Pancreas (tissue), 10 donors: Measurements from ENCODE around the gene FOSB. TPM values are rescaled to one million over a fixed set of nuclear protein-coding genes. Genes with fewer than 3 reads are reported as not detected.

Source experiments
- ATAC-seq, 4 donors: fragments of 200-7000 bp; cut with Tn5 transposase; one replicate each; pipeline versions ENCODE4 v1.8.0 to v1.9.1; 2020; ENCODE audit warnings: mild to moderate bottlenecking in 4 of 4, moderate library complexity in 4 of 4
- DNase-seq, 6 donors: peaks; one replicate each; pipeline ENCODE4 v3.0.0-alpha.2; 2020
- FAIRE-seq: peaks from 2 replicates; lab custom pipeline; 2012; peaks lifted over from hg19 to GRCh38; lab: Jason Lieb, UNC
- H3K27ac ChIP-seq, 4 donors: fragments of 200-600 bp; sonication (generic); 1 replicate in 3 of 4; 2 replicates in 1 of 4; pipeline versions ENCODE4 v1.5.0 to v1.8.0; 2020
- H3K27me3 ChIP-seq, 4 donors: fragments of 200-600 bp; one replicate each; pipeline ENCODE4 v1.8.0; 2021
- H3K36me3 ChIP-seq, 3 donors: fragments of 200-600 bp; sonication (generic) in 1 of 3; one replicate each; pipeline versions ENCODE4 v1.5.0 to v1.8.0; 2020 to 2021
- H3K4me1 ChIP-seq, 3 donors: fragments of 200-600 bp; one replicate each; pipeline ENCODE4 v1.8.0; 2021
- H3K4me3 ChIP-seq, 4 donors: fragments of 200-600 bp; sonication (generic) in 2 of 4; one replicate each; pipeline versions ENCODE4 v1.5.0 to v1.8.0; 2020 to 2021
- H3K9me3 ChIP-seq, 4 donors: fragments of 200-600 bp; one replicate each; pipeline ENCODE4 v1.8.0; 2021
- CTCF ChIP-seq, 4 donors: fragments of 200-600 bp; sonication (generic) in 3 of 4; IDR thresholded peaks; one replicate each; pipeline versions ENCODE4 v1.5.0 to v1.8.0; 2021; ENCODE audit warnings: antibody characterized with exemption in 4 of 4
- WGBS, 2 donors: extraction: QIAGEN DNeasy Blood & Tissue Kit; methylation state at CpG; one replicate each; pipeline ENCODE4 v1.1.7; 2013; 5-methylcytosine and 5-hydroxymethylcytosine counted together
- intact Hi-C, 3 donors: fragments of 100-400 bp; cut with DNase I; formaldehyde crosslinking; loops; one replicate each; pipeline versions ENCODE4 v1.11.1 to v1.14.2; 2022
- polyA plus RNA-seq, 2 donors: library from polyadenylated mRNA; stranded (reverse); fragments of 200-250 nt; gene quantifications; one replicate each; pipeline ENCODE4 v1.2.3, GENCODE V29; 2013
- total RNA-seq, 6 donors: library from RNA; stranded (reverse); fragmentation: NEBNext Ultra II Directional in 4 of 6; extraction: Animal tissue kit (Norgen Biotek cat#: 25700) in 4 of 6; gene quantifications; one replicate each; pipeline versions ENCODE4 v1.2.1 to v1.2.4, GENCODE V29; 2021 to 2023
- donor health status: healthy with polysubstance abuse.
- donor health status: DM: no; HTN: no; CAD: no; lungs with moderate emphysema.
- donor health status: DM: no; HTN: no; CAD: no.
- donor health status: control.
- donor health status: control.
- donor health status: Bipolar disorder and iron deficiency.
- donor health status: DM: yes; HTN: yes; CAD: no.
- donor health status: DM: no; HTN: no; CAD: no.
- donor health status: DM: no; HTN: no; CAD: no.
- donor health status: DM: yes; HTN: yes; CAD: no.

The FOSB gene
- total and polyA plus RNA-seq, 8 donors, result 0.79 to 21.6 (median 6.2) TPM

GRCh38 chr19:45456500-45456815, 11.3 kb upstream of the FOSB start:
- ATAC-seq (no peak), FAIRE-seq (no peak), DNase-seq (no peak)
- intact Hi-C loops, result no loop called here
- Histone ChIP-seq H3K27me3 (no peaks in the 10 kb centered on the region), H3K36me3 (no peaks in the 10 kb centered on the region), H3K9me3 (no peaks in the 10 kb centered on the region), H3K4me1 (peaks cover 9 to 15% (median 11%) of the 10 kb centered on the region in 3 donors), H3K27ac (peak overlapping the region; percentile 91 to 97 (median 95)), H3K4me3 (no peak overlapping the region)
- no peak for TF ChIP-seq CTCF (IDR thresholded peaks at IDR 0.05)
- WGBS, 2 donors, result 80 to 82% methylated on average over 2 of the region's 2 CpGs

GRCh38 chr19:45457776-45458175, 10.0 kb upstream of the FOSB start:
- H3K27me3 ChIP-seq, result no peaks in the 10 kb centered on the region
- H3K9me3 ChIP-seq, result no peaks in the 10 kb centered on the region
- DNase-seq (no peak), FAIRE-seq (no peak), ATAC-seq (no peak)
- intact Hi-C loops, result no loop called here
- no peak overlapping the region for H3K27ac ChIP-seq
- peaks cover 9 to 15% (median 11%) of the 10 kb centered on the region in 3 donors for H3K4me1 ChIP-seq
- no peak overlapping the region for H3K4me3 ChIP-seq
- no peak for TF ChIP-seq CTCF (IDR thresholded peaks at IDR 0.05)
- no peaks in the 10 kb centered on the region for H3K36me3 ChIP-seq

- 51 to 58% methylated on average over 8 of the region's 8 CpGs for WGBS, 2 donors
- peak in 1 of 6 donors; percentile 8 for DNase-seq
- Histone ChIP-seq H3K27me3 (no peaks in the 10 kb centered on the region), H3K9me3 (no peaks in the 10 kb centered on the region), H3K4me3 (no peak overlapping the region), H3K36me3 (no peaks in the 10 kb centered on the region), H3K27ac (no peak overlapping the region), H3K4me1 (peaks cover 5 to 7% (median 5%) of the 10 kb centered on the region in 3 donors)
- FAIRE-seq, result no peak
- no peak for TF ChIP-seq CTCF (IDR thresholded peaks at IDR 0.05)
- no peak for ATAC-seq
- intact Hi-C loops, result no loop called here
Observed at GRCh38 chr19:45460807-45461347, 6.9 kb upstream of the FOSB start.

GRCh38 chr19:45462174-45462573, 5.6 kb upstream of the FOSB start:
- TF ChIP-seq CTCF (IDR thresholded peaks at IDR 0.05), result no peak
- Histone ChIP-seq H3K9me3 (no peaks in the 10 kb centered on the region), H3K27ac (no peak overlapping the region), H3K4me1 (no peaks in the 10 kb centered on the region), H3K36me3 (no peaks in the 10 kb centered on the region), H3K27me3 (no peaks in the 10 kb centered on the region), H3K4me3 (no peak overlapping the region)
- DNase-seq, result no peak
- WGBS, 2 donors, result 64 to 74% methylated on average over 4 of the region's 4 CpGs
- ATAC-seq, result no peak
- FAIRE-seq, result no peak
- intact Hi-C loops, result no loop called here

GRCh38 chr19:45463241-45463640, 4.6 kb upstream of the FOSB start:
- peaks cover 0 to 4% (median 3%) of the 10 kb centered on the region in 3 donors for H3K4me1 ChIP-seq
- no peak overlapping the region for H3K4me3 ChIP-seq
- no peak for TF ChIP-seq CTCF (IDR thresholded peaks at IDR 0.05)
- H3K9me3 ChIP-seq, result no peaks in the 10 kb centered on the region
- H3K36me3 ChIP-seq, result no peaks in the 10 kb centered on the region
- DNase-seq (no peak), ATAC-seq (no peak), FAIRE-seq (no peak)
- 63 to 79% methylated on average over 4 of the region's 4 CpGs for WGBS, 2 donors
- intact Hi-C loops, result no loop called here
- no peak overlapping the region for H3K27ac ChIP-seq
- no peaks in the 10 kb centered on the region for H3K27me3 ChIP-seq
